ENCODE results near the gene MCC.

GRCh38 chr5:113017881-113018635 is 470.2 kb downstream of the MCC start:
- TF ChIP-seq, protein P1, sequence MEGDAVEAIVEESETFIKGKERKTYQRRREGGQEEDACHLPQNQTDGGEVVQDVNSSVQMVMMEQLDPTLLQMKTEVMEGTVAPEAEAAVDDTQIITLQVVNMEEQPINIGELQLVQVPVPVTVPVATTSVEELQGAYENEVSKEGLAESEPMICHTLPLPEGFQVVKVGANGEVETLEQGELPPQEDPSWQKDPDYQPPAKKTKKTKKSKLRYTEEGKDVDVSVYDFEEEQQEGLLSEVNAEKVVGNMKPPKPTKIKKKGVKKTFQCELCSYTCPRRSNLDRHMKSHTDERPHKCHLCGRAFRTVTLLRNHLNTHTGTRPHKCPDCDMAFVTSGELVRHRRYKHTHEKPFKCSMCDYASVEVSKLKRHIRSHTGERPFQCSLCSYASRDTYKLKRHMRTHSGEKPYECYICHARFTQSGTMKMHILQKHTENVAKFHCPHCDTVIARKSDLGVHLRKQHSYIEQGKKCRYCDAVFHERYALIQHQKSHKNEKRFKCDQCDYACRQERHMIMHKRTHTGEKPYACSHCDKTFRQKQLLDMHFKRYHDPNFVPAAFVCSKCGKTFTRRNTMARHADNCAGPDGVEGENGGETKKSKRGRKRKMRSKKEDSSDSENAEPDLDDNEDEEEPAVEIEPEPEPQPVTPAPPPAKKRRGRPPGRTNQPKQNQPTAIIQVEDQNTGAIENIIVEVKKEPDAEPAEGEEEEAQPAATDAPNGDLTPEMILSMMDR (IDR thresholded peaks at IDR 0.05), result no peak
- no peak for TF ChIP-seq EZH2 (IDR thresholded peaks at IDR 0.05; ENCODE audit: borderline replicate concordance, insufficient read depth, low read depth, low read length, poor library complexity, severe bottlenecking)

All from B cell (primary cell).